Measurements from ENCODE around the gene ANKAR. TPM values are rescaled to one million over a fixed set of nuclear protein-coding genes. Genes with fewer than 3 reads are reported as not detected.

ANKAR gene
- total RNA-seq, 1 experiment from 2014 or later, result 3.5 TPM

DNA sequence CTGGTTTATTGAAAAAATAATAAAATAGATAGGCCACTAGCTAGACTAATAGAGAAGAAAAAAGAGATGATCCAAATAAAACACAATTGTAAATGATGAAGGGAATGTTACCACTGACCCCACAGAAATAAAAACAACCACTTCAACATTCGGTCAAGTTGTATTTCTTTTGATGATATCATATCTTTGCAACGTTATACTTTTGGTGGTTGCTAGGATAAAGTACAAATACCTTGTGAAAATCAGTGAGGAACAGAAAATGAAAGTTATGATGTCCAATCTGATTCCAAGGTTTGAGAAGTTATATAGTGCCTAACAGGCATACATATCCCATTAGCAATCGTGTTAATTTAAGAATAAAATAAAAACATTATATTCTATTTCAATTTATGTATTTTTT is 19.8 kb upstream of the ANKAR start:
- Histone ChIP-seq H3K4me3 (ENCODE audit: low read length) (no peak overlapping the region), H3K4me2 (ENCODE audit: low read length) (no peak overlapping the region), H3K27ac (ENCODE audit: low read length) (no peak overlapping the region), H2AFZ (ENCODE audit: low read length) (no peak overlapping the region), H3K79me2 (ENCODE audit: low read length) (no peaks in the 10 kb centered on the region), H3K36me3 (ENCODE audit: low read depth, low read length) (no peaks in the 10 kb centered on the region), H3K9me2 (replicated peaks; ENCODE audit: low read length) (no peaks in the 10 kb centered on the region), H4K20me1 (ENCODE audit: low read length) (no peaks in the 10 kb centered on the region), H3K9ac (ENCODE audit: low read length) (no peak overlapping the region), H3K9me3 (ENCODE audit: low read length) (no peaks in the 10 kb centered on the region), H3K27me3 (ENCODE audit: low read length) (no peaks in the 10 kb centered on the region), H3K4me1 (ENCODE audit: insufficient read depth, low read length) (peaks cover 11% of the 10 kb centered on the region), H3F3A (ENCODE audit: low read length, unreplicated experiment) (no peaks in the 10 kb centered on the region)
- ChIA-PET CTCF (interaction anchor here (0.7 kb wide), 1 partner anchor 119 kb away, joined by 4 read pairs; no protein-coding TSS in a partner anchor), POLR2A (ENCODE audit: unreplicated experiment) (no interaction called here)
- intact Hi-C loops (cut with micrococcal nuclease), result no loop called here
- no TSS peak for BruUV-seq (replicated peaks)
- DNase-seq, result no peak
- TF ChIP-seq EZH2 (IDR thresholded peaks at IDR 0.05; ENCODE audit: low read length, unreplicated experiment), result no peak
- no peak for TF ChIP-seq CTCF (conservative IDR thresholded peaks at IDR 0.05; ENCODE audit: low read depth, low read length)
- TF ChIP-seq EZH2phosphoT487 (IDR thresholded peaks at IDR 0.05; ENCODE audit: borderline replicate concordance, low read length), result no peak
- no peak for ATAC-seq

GRCh38 chr2:189657867-189658266 is 16.6 kb upstream of the ANKAR start:
- no peaks in the 10 kb centered on the region for H3K36me3 ChIP-seq (ENCODE audit: low read depth, low read length)
- H3K4me1 ChIP-seq (ENCODE audit: insufficient read depth, low read length), result peaks cover 30% of the 10 kb centered on the region
- no peaks in the 10 kb centered on the region for H4K20me1 ChIP-seq (ENCODE audit: low read length)
- ChIA-PET CTCF (no interaction called here), POLR2A (ENCODE audit: unreplicated experiment) (no interaction called here)
- no peak overlapping the region for H3K9ac ChIP-seq (ENCODE audit: low read length)
- H3K27ac ChIP-seq (ENCODE audit: low read length), result no peak overlapping the region
- no peak for DNase-seq
- ATAC-seq, result no peak
- no peak overlapping the region for H2AFZ ChIP-seq (ENCODE audit: low read length)
- TF ChIP-seq EZH2phosphoT487 (IDR thresholded peaks at IDR 0.05; ENCODE audit: borderline replicate concordance, low read length) (no peak), EZH2 (IDR thresholded peaks at IDR 0.05; ENCODE audit: low read length, unreplicated experiment) (no peak)
- intact Hi-C loops (cut with micrococcal nuclease), result no loop called here
- H3K4me2 ChIP-seq (ENCODE audit: low read length), result no peak overlapping the region
- no peaks in the 10 kb centered on the region for H3K9me3 ChIP-seq (ENCODE audit: low read length)
- no peaks in the 10 kb centered on the region for H3K27me3 ChIP-seq (ENCODE audit: low read length)
- H3F3A ChIP-seq (ENCODE audit: low read length, unreplicated experiment), result no peaks in the 10 kb centered on the region
- H3K4me3 ChIP-seq (ENCODE audit: low read length), result no peak overlapping the region
- BruUV-seq (replicated peaks), result no TSS peak
- no peaks in the 10 kb centered on the region for H3K9me2 ChIP-seq (replicated peaks; ENCODE audit: low read length)
- peaks cover 16% of the 10 kb centered on the region for H3K79me2 ChIP-seq (ENCODE audit: low read length)

DNA sequence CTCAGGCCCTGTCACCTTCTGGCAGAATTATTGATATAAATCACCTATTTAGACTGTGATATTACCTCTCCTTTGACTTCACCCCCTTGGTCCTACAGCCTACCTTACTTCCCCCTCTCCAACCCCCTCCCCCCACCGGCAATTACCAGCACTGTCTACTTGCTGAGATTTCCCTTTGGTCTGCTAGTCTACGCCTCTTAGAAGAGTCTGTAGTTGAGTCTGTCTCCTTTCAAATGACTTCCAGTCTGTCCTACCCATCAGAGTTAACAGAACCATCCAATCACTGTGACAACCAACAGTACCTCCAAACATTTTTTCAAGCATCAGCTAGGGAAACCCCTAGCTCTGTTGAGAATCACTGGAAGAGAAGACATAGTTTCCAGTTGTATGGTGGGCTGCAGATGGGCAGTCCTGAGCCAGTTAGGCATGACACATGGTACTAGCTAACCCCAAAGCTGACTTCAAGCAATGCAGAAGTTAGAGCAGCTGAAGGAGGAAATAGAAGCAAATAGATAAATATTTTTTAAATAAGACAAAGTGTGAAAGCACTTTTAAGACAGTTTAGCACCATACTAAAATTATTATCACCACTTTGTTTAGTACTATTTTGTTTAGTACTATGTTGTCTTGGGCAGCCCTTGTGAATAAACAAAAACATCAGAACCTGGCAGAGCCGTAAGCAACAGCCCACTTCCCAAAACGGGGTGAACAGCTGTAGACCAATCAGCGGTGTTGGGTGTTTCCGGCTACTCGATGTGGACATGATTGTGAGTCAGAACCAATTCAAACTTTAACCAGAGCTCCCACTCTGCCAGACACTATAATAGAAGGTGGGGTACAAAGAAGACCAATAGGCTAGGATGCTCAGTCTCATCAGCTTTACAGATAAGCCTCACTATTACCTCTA is 15.9 kb upstream of the ANKAR start:
- H3K9ac ChIP-seq (ENCODE audit: low read length), result no peak overlapping the region
- H3K9me2 ChIP-seq (replicated peaks; ENCODE audit: low read length), result no peaks in the 10 kb centered on the region
- no peak for ATAC-seq
- no peak overlapping the region; the same call in 1 of the 2 replicates for H3K4me2 ChIP-seq (ENCODE audit: low read length)
- ChIA-PET CTCF (interaction anchor here (0.7 kb wide), 1 partner anchor 238 kb away, joined by 3 read pairs; no protein-coding TSS in a partner anchor), POLR2A (ENCODE audit: unreplicated experiment) (no interaction called here)
- H3K36me3 ChIP-seq (ENCODE audit: low read depth, low read length), result no peaks in the 10 kb centered on the region
- H3K27ac ChIP-seq (ENCODE audit: low read length), result no peak overlapping the region
- no peak for DNase-seq
- intact Hi-C loops (cut with micrococcal nuclease), result no loop called here
- H3K9me3 ChIP-seq (ENCODE audit: low read length), result no peaks in the 10 kb centered on the region
- peaks cover 21% of the 10 kb centered on the region for H3K79me2 ChIP-seq (ENCODE audit: low read length)
- no peaks in the 10 kb centered on the region for H3K27me3 ChIP-seq (ENCODE audit: low read length)
- no peak overlapping the region for H2AFZ ChIP-seq (ENCODE audit: low read length)
- H3K4me3 ChIP-seq (ENCODE audit: low read length), result no peak overlapping the region
- BruUV-seq (replicated peaks), result no TSS peak
- H3K4me1 ChIP-seq (ENCODE audit: insufficient read depth, low read length), result peaks cover 30% of the 10 kb centered on the region
- TF ChIP-seq CTCF (conservative IDR thresholded peaks at IDR 0.05; ENCODE audit: low read depth, low read length) (no peak), EZH2 (IDR thresholded peaks at IDR 0.05; ENCODE audit: low read length, unreplicated experiment) (no peak), EZH2phosphoT487 (IDR thresholded peaks at IDR 0.05; ENCODE audit: borderline replicate concordance, low read length) (no peak)
- no peaks in the 10 kb centered on the region for H4K20me1 ChIP-seq (ENCODE audit: low read length)
- no peaks in the 10 kb centered on the region for H3F3A ChIP-seq (ENCODE audit: low read length, unreplicated experiment)
